Esophagus muscularis mucosa (tissue), 3 donors: ENCODE data around the gene INSR.

ENCODE experiments used
- POLR2AphosphoS5 ChIP-seq, 2 donors: sonication (generic); formaldehyde crosslinking; IDR thresholded peaks; one replicate each; pipeline ENCODE4 v1.6.1; 2017; ENCODE audit warnings: antibody characterized with exemption in 2 of 2
- TF ChIP-seq, protein P1 (sequence below), 3 experiments: fragments of 200-600 bp in 2 of 3; fragments of 450-650 bp in 1 of 3; sonication (generic) in 2 of 3; IDR thresholded peaks; one replicate each; pipeline ENCODE4 v1.5.1; 2017 to 2019; ENCODE audit warnings: antibody characterized with exemption in 3 of 3, mild to moderate bottlenecking in 2 of 3, moderate library complexity in 1 of 3

DNA sequence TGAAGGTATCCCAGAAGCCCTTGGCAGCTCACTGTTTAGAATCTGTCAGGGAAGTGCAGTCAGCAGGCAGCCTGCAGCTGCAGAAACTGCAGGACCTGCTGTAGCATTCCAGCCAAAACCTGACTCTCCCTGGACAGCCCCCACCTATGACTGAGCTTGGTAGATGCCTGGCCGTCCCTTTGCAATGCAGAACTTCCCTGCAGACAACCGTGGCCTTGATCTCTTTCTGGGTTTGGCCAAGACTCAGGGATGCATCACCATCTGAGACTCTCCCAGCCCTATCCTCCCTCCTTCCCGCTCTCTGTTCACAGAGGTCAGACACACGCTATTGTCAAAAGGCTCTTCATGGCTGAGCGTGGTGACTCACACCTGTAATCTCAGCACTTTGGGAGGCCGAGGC is 125.3 kb downstream of the INSR start:
- TF ChIP-seq, protein P1, sequence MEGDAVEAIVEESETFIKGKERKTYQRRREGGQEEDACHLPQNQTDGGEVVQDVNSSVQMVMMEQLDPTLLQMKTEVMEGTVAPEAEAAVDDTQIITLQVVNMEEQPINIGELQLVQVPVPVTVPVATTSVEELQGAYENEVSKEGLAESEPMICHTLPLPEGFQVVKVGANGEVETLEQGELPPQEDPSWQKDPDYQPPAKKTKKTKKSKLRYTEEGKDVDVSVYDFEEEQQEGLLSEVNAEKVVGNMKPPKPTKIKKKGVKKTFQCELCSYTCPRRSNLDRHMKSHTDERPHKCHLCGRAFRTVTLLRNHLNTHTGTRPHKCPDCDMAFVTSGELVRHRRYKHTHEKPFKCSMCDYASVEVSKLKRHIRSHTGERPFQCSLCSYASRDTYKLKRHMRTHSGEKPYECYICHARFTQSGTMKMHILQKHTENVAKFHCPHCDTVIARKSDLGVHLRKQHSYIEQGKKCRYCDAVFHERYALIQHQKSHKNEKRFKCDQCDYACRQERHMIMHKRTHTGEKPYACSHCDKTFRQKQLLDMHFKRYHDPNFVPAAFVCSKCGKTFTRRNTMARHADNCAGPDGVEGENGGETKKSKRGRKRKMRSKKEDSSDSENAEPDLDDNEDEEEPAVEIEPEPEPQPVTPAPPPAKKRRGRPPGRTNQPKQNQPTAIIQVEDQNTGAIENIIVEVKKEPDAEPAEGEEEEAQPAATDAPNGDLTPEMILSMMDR (IDR thresholded peaks at IDR 0.05) = no peak
- no peak for TF ChIP-seq POLR2AphosphoS5 (IDR thresholded peaks at IDR 0.05)
